Endothelial cell of umbilical vein (primary cell): Measurements from ENCODE around the gene CTRB2.
A peak's percentile ranks its signal among the peaks of the same experiment; 100 is the strongest.

Experiments used
- CTCF ChIP-seq, 2 donors: IDR thresholded peaks; 1 replicate in 1 of 2; 2 replicates in 1 of 2; pipeline ENCODE4 v1.5.1; 2011; ENCODE audit warnings: low read length in 2 of 2, mild to moderate bottlenecking in 2 of 2, moderate library complexity in 2 of 2, control low read depth in 1 of 2, inconsistent platforms in 1 of 2, low read depth in 1 of 2; ENCODE audit not compliant: insufficient read depth in 1 of 2; ENCODE audit errors: extremely low read depth in 1 of 2
- EZH2 ChIP-seq: IDR thresholded peaks from 2 replicates; pipeline ENCODE4 v1.6.1; 2012; ENCODE audit warnings: borderline replicate concordance, low read depth, mild to moderate bottlenecking, moderate library complexity, low read length, inconsistent platforms; ENCODE audit not compliant: severe bottlenecking
- POLR2A ChIP-seq: IDR thresholded peaks from 2 replicates; pipeline ENCODE4 v1.6.1; 2012; ENCODE audit warnings: low read depth, mild to moderate bottlenecking, control low read depth, low read length
- POLR2AphosphoS5 ChIP-seq: IDR thresholded peaks from 2 replicates; pipeline ENCODE4 v1.6.1; 2012; ENCODE audit warnings: low read depth, mild to moderate bottlenecking, control low read depth, low read length, moderate library complexity; ENCODE audit not compliant: insufficient read depth

- peak; percentile 15 for TF ChIP-seq POLR2A
- TF ChIP-seq CTCF (IDR thresholded peaks at IDR 0.05; ENCODE audit: extremely low read depth in 1 of 2, insufficient read depth in 1 of 2, low read depth in 1 of 2, low read length in 2 of 2): no peak
- no peak for TF ChIP-seq POLR2AphosphoS5
- no peak for TF ChIP-seq EZH2
Observed at GRCh38 chr16:75225678-75226515, 18.9 kb upstream of the CTRB2 start.
